ENCODE measurements around the gene NR2F2.

DNA sequence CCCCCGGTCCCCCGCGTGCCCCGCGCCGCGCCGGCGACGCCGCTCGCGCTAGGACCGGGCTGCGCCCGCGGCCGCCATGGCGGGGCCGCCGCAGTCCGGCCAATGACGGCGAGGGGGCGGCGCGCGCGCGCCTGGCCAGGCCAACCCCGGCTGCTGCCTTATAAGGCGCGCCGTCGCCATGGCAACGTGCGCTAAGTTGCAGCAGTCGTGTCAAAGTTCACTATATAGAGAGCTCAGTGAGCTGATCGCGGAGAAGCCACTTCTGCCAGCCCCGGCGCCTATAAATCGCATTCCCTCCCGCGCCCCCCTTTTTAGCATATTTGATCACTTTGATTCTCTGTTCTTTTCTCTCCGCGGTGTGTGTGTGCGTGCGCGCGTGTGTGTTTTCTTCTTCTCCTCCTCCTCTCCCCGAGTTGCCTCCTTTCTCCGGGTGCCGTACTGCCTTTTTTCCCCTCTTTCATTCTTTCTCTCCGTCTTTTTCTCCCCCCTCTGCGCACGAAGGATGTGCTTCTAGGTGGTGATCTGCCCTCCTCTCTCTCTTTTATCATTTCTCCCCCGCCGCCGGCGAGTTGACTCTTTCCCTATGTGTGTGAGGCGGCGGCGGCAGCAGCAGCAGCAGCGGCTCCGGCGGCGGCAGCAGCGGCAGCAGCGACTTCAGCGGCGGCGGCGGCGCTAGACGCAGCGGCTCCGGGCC lies at the start of gene NR2F2:
- TF ChIP-seq EZH2phosphoT487 (IDR thresholded peaks at IDR 0.05; ENCODE audit: borderline replicate concordance, low read length), result no peak
- TF ChIP-seq, protein P1, sequence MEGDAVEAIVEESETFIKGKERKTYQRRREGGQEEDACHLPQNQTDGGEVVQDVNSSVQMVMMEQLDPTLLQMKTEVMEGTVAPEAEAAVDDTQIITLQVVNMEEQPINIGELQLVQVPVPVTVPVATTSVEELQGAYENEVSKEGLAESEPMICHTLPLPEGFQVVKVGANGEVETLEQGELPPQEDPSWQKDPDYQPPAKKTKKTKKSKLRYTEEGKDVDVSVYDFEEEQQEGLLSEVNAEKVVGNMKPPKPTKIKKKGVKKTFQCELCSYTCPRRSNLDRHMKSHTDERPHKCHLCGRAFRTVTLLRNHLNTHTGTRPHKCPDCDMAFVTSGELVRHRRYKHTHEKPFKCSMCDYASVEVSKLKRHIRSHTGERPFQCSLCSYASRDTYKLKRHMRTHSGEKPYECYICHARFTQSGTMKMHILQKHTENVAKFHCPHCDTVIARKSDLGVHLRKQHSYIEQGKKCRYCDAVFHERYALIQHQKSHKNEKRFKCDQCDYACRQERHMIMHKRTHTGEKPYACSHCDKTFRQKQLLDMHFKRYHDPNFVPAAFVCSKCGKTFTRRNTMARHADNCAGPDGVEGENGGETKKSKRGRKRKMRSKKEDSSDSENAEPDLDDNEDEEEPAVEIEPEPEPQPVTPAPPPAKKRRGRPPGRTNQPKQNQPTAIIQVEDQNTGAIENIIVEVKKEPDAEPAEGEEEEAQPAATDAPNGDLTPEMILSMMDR (IDR thresholded peaks at IDR 0.05; ENCODE audit: low read depth, low read length, poor library complexity, severe bottlenecking), result no peak
